Mucosa of stomach (tissue), 1 donor: ENCODE results near the gene FXR2.
A peak's percentile ranks its signal among the peaks of the same experiment; 100 is the strongest.

Source experiments
- H3K27me3 ChIP-seq: one replicate; pipeline ENCODE4 v1.7.0; 2013; ENCODE audit warnings: mild to moderate bottlenecking, low read length; ENCODE audit not compliant: control insufficient read depth, insufficient read depth
- H3K36me3 ChIP-seq: one replicate; pipeline ENCODE4 v1.7.0; 2013; ENCODE audit warnings: low read length; ENCODE audit not compliant: control insufficient read depth, insufficient read depth
- H3K4me1 ChIP-seq: one replicate; pipeline ENCODE4 v1.7.0; 2013; ENCODE audit warnings: mild to moderate bottlenecking, low read length; ENCODE audit not compliant: control insufficient read depth, insufficient read depth
- H3K4me3 ChIP-seq: one replicate; pipeline ENCODE4 v1.7.0; 2013; ENCODE audit warnings: low read length
- H3K9ac ChIP-seq: one replicate; pipeline ENCODE4 v1.7.0; 2013; ENCODE audit warnings: mild to moderate bottlenecking, low read length, moderate library complexity
- H3K9me3 ChIP-seq: one replicate; pipeline ENCODE4 v1.7.0; 2013; ENCODE audit warnings: mild to moderate bottlenecking, low read length, moderate library complexity; ENCODE audit not compliant: control insufficient read depth
- donor health status: Pancreatic carcinoma.

FXR2 gene

GRCh38 chr17:7548585-7549400 is 65.9 kb downstream of the FXR2 start, which contains the start of gene TNFSF12:
TSS of gene TNFSF12 (plus strand) at chr17:7549058. CDS start at chr17:7549154, 96 bp downstream.
- Histone ChIP-seq H3K36me3 (no peaks in the 10 kb centered on the region), H3K27me3 (no peaks in the 10 kb centered on the region), H3K4me1 (peaks cover 20% of the 10 kb centered on the region), H3K9ac (peak within 1 kb of the TSS; percentile 77), H3K4me3 (peak within 1 kb of the TSS; percentile 29), H3K9me3 (no peaks in the 10 kb centered on the region)

GRCh38 chr17:7544911-7545310 is 69.8 kb downstream of the FXR2 start:
- no peak overlapping the region for H3K4me3 ChIP-seq
- no peaks in the 10 kb centered on the region for H3K27me3 ChIP-seq
- H3K4me1 ChIP-seq: peaks cover 14% of the 10 kb centered on the region
- no peak overlapping the region for H3K9ac ChIP-seq
- no peaks in the 10 kb centered on the region for H3K9me3 ChIP-seq
- no peaks in the 10 kb centered on the region for H3K36me3 ChIP-seq
